Activated naive CD8-positive, alpha-beta T cell (primary cell): Measurements from ENCODE around the gene CABLES2.

ENCODE experiments used
- H3K27ac Mint-ChIP-seq: one replicate; pipeline ENCODE4 v1.8.0; 2021; ENCODE audit warnings: mixed read lengths
- H3K27me3 Mint-ChIP-seq: one replicate; pipeline ENCODE4 v1.8.0; 2021; ENCODE audit warnings: mixed read lengths
- H3K36me3 Mint-ChIP-seq: one replicate; pipeline ENCODE4 v1.8.0; 2021; ENCODE audit warnings: mixed read lengths
- H3K4me1 Mint-ChIP-seq: one replicate; pipeline ENCODE4 v1.8.0; 2021; ENCODE audit warnings: low read depth, mixed read lengths
- H3K4me3 Mint-ChIP-seq: one replicate; pipeline ENCODE4 v1.8.0; 2021; ENCODE audit warnings: mild to moderate bottlenecking, mixed read lengths
- H3K9me3 Mint-ChIP-seq: one replicate; pipeline ENCODE4 v1.8.0; 2021; ENCODE audit warnings: low read depth, mixed read lengths

CABLES2 gene

DNA sequence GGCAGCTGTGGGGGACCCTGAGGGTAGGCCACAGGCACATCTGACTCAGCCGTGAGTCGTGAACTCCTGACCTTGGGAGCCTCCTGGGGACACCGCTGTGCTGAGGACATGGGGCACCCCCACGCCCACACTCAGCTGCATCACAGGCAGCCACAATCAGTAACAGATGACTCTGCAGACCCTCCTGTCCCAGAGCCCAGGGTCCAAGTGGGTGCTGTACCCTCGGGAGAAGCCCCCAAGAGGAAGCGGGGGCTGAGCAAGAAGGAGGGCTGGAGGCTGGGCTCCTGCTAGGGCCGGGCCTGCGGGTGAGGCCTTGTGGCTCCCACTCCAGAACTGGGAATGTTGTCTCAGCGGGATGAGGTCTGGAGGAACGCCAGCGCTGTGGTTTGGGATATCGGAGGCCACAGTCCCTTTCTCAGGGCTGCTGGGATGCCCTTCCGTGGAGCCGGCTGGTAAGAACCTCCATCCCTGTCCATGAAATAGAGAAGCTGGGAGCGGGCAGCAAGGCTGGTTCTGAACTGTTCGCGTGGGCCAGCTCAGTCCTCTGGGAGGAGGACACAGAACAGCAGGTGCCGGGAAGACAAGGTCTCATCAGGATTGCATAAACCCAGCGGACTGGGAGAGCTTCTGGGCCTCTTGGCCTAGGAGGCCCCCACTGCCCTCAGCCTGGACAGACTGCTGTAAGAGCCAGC, 36.8 kb downstream of the CABLES2 start:
- no peaks in the 10 kb centered on the region for H3K36me3 Mint-ChIP-seq
- H3K4me1 Mint-ChIP-seq: peaks cover 6% of the 10 kb centered on the region
- H3K4me3 Mint-ChIP-seq: no peak overlapping the region
- H3K9me3 Mint-ChIP-seq: no peaks in the 10 kb centered on the region
- H3K27me3 Mint-ChIP-seq: peaks cover 2% of the 10 kb centered on the region
- no peak overlapping the region for H3K27ac Mint-ChIP-seq

DNA sequence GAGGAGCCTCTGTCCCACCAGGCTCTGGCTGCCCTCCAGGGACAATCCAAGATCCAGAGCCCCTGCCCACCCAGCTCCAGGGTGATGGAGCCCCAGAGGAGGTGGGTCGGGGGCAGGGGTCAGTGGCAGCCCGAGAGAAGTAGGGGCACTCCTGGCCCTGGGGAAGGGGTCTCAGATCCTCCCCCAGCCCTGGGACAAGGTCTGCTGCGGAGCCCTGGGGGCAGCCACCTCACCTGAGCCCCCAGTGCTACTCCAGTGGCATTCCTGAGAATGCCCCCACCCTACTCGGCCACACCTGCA, 37.3 kb downstream of the CABLES2 start:
- Mint-ChIP-seq H3K27me3 (peaks cover 2% of the 10 kb centered on the region), H3K27ac (no peak overlapping the region), H3K9me3 (no peaks in the 10 kb centered on the region), H3K36me3 (no peaks in the 10 kb centered on the region), H3K4me3 (no peak overlapping the region), H3K4me1 (peaks cover 6% of the 10 kb centered on the region)

DNA sequence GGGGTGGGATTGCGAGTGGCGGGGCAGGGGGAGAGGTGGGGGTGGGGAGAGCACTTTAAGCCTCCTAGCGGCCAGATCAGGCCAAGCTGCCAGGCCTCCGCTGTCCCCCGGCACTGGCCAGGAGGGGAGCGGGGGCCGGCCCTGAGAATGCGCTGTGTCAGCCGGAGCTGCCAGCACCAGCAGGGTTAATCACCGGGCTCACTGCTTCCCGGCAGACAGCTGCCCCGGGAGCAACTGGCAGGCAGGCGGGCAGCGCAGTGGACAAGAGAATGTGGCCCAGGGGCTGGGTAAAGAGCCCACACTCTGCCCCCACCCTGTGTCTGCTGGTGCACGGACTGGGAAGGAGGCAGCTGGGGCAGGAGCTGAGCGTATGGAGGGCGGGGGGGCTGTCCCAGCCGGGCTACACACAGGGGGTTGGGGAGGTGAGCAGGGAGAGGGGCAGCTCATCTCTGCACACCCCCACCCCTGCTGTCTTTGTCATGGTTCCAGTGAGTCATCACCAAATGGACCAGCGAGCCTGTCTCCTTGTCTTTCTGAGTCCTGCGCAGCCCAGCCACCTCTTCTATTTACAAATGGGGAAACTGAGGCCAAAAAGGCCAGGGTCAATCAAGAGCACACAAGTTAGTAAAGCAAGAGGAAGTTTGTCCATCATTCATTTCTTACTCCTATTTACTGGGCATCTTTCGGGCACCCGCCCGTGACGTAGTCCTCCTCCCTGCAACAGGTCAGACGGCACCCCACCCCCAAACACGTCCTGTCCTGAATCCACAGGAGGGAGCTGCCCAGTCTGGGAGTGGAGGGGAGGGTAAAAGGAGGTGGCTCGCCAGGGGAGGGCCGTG, 37.9 kb downstream of the CABLES2 start:
- no peak overlapping the region for H3K27ac Mint-ChIP-seq
- H3K27me3 Mint-ChIP-seq: peaks cover 2% of the 10 kb centered on the region
- peaks cover 6% of the 10 kb centered on the region for H3K4me1 Mint-ChIP-seq
- no peaks in the 10 kb centered on the region for H3K9me3 Mint-ChIP-seq
- H3K4me3 Mint-ChIP-seq: no peak overlapping the region
- H3K36me3 Mint-ChIP-seq: no peaks in the 10 kb centered on the region

DNA sequence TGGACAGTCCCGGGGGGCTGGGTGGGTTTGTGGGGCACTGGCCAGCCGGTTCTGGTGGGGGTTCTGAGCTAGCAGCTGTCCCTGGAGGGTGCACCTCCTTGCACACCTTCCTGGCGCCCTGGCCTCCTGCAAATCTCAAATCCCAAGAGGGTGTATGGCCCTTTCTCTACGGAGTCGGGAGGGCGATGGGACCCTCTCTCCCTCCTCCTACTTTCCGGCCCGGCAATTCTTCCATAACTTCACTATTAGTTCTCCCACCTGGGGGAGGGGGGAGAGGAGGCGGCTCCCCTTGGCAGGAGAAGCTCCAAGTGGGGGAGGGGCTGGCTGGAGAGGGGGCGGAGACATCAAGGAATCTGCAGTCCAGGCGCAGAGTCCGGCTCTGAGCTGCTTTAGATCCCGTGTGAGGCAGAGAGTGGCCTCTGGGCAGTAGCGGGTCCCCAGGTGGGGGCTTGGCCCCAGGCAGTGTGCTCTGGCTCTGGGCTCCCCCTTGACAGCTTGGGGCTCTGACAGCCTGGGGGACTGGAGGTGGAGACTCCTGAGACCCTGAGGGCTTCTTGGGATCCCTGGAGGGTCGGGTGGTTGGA, 38.6 kb downstream of the CABLES2 start:
- peaks cover 2% of the 10 kb centered on the region for H3K27me3 Mint-ChIP-seq
- H3K4me3 Mint-ChIP-seq: peak overlapping the region; percentile 10
- no peaks in the 10 kb centered on the region for H3K9me3 Mint-ChIP-seq
- H3K27ac Mint-ChIP-seq: no peak overlapping the region
- H3K4me1 Mint-ChIP-seq: peaks cover 6% of the 10 kb centered on the region
- H3K36me3 Mint-ChIP-seq: no peaks in the 10 kb centered on the region

DNA sequence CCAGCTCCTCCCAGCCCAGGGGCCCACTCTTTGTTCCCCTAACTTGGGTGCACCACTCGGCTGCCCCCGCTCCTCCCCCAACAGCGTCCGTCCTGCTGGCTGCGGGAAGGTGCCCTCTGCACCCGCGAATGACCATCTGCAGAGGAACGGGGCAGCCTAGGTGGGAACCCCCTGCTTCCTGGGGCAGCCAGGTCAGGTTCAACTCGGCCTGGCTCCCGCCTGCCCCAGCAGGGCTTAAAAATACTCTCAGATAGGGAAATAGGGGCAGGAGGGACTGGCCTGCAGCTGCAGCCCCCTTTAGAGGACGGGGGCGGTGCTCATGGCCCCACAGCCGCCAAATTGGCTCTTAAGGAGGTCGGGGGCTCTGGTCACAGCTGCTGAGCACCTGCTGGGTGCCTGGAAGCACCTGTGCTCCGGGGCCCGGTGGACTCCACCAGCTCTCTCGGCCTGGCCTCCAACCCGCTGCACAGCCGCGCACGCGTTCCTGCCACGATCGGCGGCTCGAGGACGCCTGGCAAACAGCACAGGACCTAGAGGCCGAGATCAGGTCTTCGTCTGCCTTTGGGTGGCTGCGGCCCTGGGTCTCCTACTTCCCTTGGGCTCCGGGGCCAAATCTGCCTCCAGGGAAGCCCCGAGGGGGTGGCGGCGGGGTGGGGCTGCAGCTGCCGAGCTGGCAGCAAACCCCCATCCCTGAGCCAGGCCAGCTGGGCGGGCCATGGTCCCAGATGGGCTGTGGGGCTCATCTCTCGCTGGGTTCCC, 39.3 kb downstream of the CABLES2 start:
- no peaks in the 10 kb centered on the region for H3K9me3 Mint-ChIP-seq
- peaks cover 2% of the 10 kb centered on the region for H3K27me3 Mint-ChIP-seq
- H3K36me3 Mint-ChIP-seq: no peaks in the 10 kb centered on the region
- H3K4me1 Mint-ChIP-seq: peaks cover 6% of the 10 kb centered on the region
- no peak overlapping the region for H3K27ac Mint-ChIP-seq
- peak overlapping the region; percentile 66 for H3K4me3 Mint-ChIP-seq

DNA sequence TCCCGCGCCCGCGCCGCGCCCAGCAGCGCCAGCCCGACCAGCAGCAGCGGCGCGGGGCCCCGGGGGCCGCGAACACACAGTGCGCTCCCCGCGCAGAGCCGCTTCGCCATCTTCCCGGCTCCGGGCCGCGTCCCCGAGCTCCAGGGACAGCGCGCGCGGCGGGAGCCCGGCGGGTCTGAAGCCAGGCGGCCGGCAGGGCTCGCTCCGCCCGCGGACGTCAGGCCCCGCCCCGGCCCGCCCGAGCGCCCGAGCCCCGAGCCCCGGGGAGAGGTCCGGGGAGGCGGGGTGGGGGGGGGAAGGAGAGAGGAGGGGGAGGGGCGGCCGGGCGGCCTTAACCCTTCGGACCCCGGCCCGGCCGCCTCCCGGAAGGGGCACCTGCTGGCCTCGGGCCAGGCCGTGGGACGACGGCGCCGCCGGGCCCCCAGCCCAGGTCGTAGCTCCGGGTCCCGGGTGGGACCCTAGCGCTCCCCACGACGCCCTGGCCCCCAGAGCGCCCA, 39.9 kb downstream of the CABLES2 start, which contains the start of gene LAMA5:
Gene LAMA5 (minus strand): TSS at position 177 of the 497 bp plus-strand sequence. CDS start 67 bp downstream, at position 110.
- Mint-ChIP-seq H3K4me1 (peaks cover 6% of the 10 kb centered on the region), H3K9me3 (no peaks in the 10 kb centered on the region), H3K27me3 (peaks cover 2% of the 10 kb centered on the region), H3K36me3 (no peaks in the 10 kb centered on the region), H3K27ac (no peak within 1 kb of the TSS), H3K4me3 (peak within 1 kb of the TSS; percentile 66)

DNA sequence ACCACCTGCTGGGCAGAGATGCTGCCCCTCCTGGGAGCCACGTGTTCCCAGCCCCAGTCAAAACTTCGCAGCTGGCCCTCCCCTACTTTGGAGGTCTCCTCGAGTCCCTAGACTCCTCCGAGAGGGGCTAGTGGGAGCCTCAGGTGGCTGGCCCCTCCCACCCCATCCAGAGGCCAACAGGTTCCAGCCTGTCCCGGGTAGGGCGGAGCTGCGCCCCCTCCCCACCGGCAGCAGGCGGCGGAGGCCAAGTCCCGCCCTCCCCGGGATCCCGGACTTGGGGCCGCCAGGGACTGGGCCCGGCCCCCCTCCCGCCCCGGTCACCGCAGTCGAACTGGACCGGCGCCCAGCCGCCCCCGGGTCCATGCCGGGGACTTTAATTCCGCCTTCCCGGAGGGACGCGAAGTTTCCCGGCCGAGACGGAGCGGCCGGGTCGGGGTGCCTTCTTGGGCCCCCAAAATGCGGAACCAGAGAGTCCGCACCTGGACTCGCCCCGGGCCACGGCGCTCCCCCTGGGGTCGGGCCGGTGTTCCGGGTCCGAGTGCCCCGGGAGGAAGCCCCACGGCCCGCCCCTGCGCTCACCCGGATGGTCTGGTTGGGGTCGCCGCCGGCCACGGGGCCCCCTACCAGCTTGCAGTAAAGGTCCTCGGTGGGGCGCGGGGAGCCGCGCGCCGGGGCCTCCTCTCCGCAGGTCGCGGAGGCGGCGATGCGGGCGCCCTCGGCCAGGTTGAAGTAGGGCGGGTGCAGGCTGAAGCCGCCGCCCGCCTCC, 40.5 kb downstream of the CABLES2 start:
- Mint-ChIP-seq H3K36me3 (no peaks in the 10 kb centered on the region), H3K4me1 (peaks cover 6% of the 10 kb centered on the region), H3K9me3 (no peaks in the 10 kb centered on the region), H3K27me3 (peaks cover 2% of the 10 kb centered on the region), H3K4me3 (no peak overlapping the region), H3K27ac (no peak overlapping the region)

DNA sequence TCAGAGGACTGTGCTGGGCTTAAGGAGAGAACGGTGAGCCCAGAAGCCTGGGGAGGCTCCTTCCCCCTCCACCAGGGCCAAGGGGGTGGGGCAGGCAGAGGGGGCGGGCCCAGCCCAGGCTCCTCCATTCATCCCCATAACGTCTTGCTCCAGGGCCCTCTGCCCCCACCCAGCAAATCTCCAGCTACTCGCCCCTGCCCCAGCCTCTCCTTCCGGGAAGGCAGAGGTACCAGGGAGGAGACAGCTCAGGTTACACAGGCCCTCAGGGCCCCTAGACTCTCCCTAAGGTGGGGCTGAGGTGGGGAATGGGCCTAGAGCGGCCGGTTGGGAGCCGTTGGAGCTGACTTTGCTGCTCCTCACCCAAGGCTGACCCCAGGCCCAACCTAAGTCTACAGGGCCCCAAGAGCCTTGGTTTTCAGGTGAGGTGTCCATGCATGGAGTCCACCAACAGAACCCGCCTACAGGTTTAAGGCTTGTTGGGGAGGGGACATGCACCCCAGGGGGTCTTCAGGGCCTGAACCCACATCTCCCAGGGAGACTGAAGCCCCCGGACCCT, 41.2 kb downstream of the CABLES2 start:
- H3K27me3 Mint-ChIP-seq: peaks cover 2% of the 10 kb centered on the region
- no peaks in the 10 kb centered on the region for H3K9me3 Mint-ChIP-seq
- peak overlapping the region; percentile 57 for H3K4me3 Mint-ChIP-seq
- no peaks in the 10 kb centered on the region for H3K36me3 Mint-ChIP-seq
- H3K27ac Mint-ChIP-seq: no peak overlapping the region
- H3K4me1 Mint-ChIP-seq: peaks cover 6% of the 10 kb centered on the region

DNA sequence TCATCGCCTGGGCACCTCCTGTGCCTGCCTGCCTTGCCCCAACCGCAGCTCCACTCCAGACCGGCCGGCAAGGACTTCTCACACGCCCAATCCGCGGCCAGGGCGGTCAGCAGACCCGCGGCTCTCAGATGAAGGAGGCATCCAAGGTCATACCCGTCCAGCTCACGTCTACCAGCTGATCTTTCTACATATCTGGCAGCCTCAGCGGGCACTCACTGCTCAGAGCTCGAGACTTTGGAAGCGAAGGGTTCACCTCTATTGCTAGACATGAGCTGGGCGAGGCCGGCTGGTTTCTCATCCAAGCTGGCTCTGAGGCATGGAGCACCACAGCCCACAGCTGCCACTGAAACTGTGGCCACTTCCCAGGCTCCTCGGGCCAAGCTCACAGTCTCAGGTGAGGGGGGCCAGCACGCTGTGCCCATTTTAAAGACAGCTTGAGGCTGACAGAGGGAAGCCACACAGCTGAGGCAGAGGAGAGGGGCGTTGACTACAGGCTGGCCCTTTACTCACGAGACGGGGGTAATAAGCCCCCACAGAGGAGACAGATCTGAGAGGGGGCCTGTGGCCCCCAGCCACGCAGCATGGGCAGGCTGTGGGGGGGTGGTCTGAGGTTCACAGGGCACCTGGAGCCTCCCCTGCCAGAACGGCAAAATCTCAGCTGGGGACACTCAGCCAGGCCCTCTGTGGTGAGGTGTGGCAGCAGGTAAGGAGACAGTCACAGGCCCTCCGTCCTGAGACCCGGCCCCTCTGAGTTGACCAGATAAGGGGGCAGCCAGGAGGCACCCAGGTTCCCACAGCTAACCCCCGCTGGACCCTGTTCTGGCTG, 42.0 kb downstream of the CABLES2 start:
- Mint-ChIP-seq H3K27me3 (peaks cover 2% of the 10 kb centered on the region), H3K36me3 (no peaks in the 10 kb centered on the region), H3K4me3 (peak overlapping the region; percentile 57), H3K27ac (no peak overlapping the region), H3K4me1 (peaks cover 6% of the 10 kb centered on the region), H3K9me3 (no peaks in the 10 kb centered on the region)

DNA sequence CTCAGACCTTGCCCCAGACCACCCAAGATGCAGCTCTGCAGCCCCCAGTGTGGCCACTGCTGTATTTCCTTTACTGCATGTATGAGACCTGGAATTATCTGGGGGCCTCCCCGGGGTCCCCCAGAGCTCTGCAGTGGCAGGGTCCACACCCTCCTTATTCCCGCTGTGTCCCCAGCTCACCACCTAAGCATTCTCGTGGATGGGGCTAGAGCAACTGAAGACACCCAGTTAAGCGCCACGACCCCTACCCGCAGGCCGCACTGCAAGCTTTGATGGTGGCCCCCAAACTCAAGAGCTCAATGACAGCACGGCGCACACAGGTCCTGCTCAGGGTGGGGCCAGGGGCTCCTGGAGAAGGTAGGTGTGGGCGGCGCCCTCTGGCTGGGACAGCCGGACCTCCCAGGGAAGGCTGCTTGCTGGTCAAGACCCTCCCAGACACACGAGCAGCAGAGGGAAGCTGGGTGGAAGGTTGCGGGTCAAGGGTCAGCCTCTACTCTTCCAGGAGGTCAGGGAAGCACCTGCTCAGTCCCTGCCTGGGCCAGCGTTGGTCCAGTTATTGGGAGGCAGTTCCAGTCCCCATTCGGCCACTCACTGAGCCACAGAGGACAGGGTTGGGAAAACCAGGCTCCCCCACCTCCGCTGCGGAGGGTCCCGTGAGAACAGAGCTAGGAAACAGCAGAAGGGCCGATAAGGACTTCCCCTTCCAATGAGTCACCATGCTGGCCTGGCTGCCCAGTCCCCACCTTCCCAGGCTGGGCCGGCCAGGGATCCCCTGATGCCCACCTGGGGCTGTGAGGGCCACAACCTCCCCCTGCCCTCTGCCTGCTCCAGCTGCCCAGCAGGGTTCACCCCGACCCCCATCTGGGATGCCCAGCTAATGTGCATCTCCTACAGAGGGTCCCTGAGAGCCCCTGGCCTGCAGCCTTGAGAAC, 42.9 kb downstream of the CABLES2 start:
- no peaks in the 10 kb centered on the region for H3K27me3 Mint-ChIP-seq
- H3K27ac Mint-ChIP-seq: no peak overlapping the region
- H3K9me3 Mint-ChIP-seq: no peaks in the 10 kb centered on the region
- no peak overlapping the region for H3K4me3 Mint-ChIP-seq
- H3K4me1 Mint-ChIP-seq: peaks cover 3% of the 10 kb centered on the region
- no peaks in the 10 kb centered on the region for H3K36me3 Mint-ChIP-seq

DNA sequence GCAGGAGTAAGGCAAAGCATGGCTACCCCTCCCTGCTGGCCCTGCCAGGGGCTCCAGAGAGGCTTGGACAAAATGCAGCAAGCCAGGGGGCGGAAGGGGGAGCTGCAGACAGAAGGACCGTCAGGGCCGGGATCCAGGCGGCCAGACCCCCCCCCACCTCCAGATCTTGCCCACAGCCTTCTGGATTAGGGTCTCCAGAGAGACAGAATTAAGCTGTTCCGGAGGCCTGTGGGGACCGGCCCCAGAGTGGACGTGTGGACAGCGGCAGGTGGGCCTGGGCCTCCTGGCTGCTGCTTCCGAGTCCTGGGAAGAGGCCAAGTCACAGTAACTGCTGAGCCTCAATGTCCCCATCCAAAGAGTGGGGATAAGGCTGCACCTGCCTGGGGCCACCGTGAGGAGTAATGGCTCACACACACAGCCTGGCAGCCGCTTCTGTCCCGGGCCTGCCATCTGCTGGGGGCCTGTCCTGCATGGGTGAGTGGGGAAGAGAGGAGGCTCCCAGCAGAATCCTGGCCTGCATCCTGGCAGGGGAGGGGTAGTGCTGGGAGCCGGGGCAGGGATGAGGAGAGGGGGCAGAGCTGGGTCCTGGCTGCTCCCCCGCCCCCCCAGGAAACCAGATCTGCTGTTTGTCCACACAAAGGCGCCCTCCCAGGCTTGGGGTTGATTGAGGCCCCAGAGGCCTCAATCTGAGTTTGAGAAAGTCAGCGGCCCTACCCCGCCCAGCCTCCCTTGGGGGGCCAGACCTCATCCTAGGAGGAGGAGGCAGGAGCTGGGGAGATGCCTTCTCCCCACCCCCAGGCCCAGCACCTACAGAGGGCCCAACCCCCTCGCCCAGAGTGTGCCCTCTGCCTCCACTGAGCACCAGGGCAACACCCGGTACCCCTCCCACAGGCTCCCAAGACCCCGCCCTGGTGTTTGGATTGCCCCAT, 43.8 kb downstream of the CABLES2 start:
- Mint-ChIP-seq H3K9me3 (no peaks in the 10 kb centered on the region), H3K36me3 (no peaks in the 10 kb centered on the region), H3K27me3 (no peaks in the 10 kb centered on the region), H3K4me3 (no peak overlapping the region), H3K27ac (no peak overlapping the region), H3K4me1 (peaks cover 3% of the 10 kb centered on the region)

DNA sequence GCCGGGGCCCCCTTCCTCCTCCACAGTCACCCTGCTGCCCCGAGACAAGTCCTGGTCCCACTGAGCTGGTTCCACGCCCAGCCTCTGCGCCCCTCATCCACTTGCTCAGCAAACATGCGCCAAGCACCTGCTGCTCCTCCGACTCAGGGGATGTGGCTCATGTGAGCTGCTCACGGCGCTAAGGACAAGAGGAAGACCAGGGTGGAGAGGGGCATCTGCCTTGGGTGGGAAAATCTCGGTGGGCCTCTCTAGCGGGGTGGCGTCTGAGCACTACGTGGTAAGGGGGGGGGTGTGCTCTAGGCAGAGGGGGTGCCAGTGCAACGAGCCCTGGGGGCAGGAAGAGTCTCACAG, 44.5 kb downstream of the CABLES2 start:
- Mint-ChIP-seq H3K4me3 (no peak overlapping the region), H3K27ac (no peak overlapping the region), H3K27me3 (no peaks in the 10 kb centered on the region), H3K9me3 (no peaks in the 10 kb centered on the region), H3K4me1 (peaks cover under 1% of the 10 kb centered on the region), H3K36me3 (no peaks in the 10 kb centered on the region)
